ENCODE measurements around the gene LRP1B.

DNA sequence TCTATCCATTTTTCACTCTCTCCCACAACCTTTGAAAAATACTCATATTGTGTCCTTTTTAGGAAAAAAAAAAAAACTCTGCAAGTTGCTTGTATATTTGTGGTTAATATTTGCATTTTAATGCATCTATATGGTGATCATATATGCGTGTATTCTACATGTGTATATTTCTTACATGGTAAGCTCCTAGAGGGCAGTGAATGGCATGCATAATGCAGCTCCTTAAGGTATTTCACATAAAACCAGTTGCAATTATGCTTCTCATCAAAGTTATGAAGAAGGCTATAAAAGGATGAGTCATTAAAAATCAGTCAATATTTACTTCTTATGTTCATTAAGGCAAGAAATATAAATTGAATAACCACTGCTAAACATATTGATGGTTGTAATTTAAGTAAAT is 100.8 kb downstream of the LRP1B start:
- TF ChIP-seq POLR2A (IDR thresholded peaks at IDR 0.05) = no peak
- TF ChIP-seq, protein P1, sequence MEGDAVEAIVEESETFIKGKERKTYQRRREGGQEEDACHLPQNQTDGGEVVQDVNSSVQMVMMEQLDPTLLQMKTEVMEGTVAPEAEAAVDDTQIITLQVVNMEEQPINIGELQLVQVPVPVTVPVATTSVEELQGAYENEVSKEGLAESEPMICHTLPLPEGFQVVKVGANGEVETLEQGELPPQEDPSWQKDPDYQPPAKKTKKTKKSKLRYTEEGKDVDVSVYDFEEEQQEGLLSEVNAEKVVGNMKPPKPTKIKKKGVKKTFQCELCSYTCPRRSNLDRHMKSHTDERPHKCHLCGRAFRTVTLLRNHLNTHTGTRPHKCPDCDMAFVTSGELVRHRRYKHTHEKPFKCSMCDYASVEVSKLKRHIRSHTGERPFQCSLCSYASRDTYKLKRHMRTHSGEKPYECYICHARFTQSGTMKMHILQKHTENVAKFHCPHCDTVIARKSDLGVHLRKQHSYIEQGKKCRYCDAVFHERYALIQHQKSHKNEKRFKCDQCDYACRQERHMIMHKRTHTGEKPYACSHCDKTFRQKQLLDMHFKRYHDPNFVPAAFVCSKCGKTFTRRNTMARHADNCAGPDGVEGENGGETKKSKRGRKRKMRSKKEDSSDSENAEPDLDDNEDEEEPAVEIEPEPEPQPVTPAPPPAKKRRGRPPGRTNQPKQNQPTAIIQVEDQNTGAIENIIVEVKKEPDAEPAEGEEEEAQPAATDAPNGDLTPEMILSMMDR (IDR thresholded peaks at IDR 0.05 in 4 of 5, conservative IDR thresholded peaks at IDR 0.05 in 1 of 5) = no peak
